Nephron (organoid): ENCODE data around the gene TBX2.
"Not testable (repeated sequence)": the region's sequence is repeated elsewhere in the genome, so short reads cannot be mapped to it uniquely, and the experiment has no call there.

ENCODE experiments used
- H3K27ac Mint-ChIP-seq, 3 experiments: 2 replicates each; pipeline ENCODE4 v1.8.0; 2020; ENCODE audit warnings: mixed read lengths in 3 of 3, mild to moderate bottlenecking in 2 of 3, moderate library complexity in 1 of 3
- H3K27me3 Mint-ChIP-seq: 2 replicates; pipeline ENCODE4 v1.8.0; 2021; ENCODE audit warnings: low read depth, mild to moderate bottlenecking, moderate library complexity, mixed read lengths
- H3K36me3 Mint-ChIP-seq: 2 replicates; pipeline ENCODE4 v1.8.0; 2020; ENCODE audit warnings: low read depth, mixed read lengths
- H3K4me1 Mint-ChIP-seq: 2 replicates; pipeline ENCODE4 v1.8.0; 2020; ENCODE audit warnings: mixed read lengths
- H3K4me3 Mint-ChIP-seq, 3 experiments: 2 replicates each; pipeline ENCODE4 v1.8.0; 2020; ENCODE audit warnings: mild to moderate bottlenecking in 3 of 3, mixed read lengths in 3 of 3, moderate library complexity in 2 of 3
- H3K9me3 Mint-ChIP-seq: 2 replicates; pipeline ENCODE4 v1.8.0; 2020; ENCODE audit warnings: mixed read lengths
- CTCF ChIP-seq, 3 experiments: fragments of 200-600 bp; sonication (generic); IDR thresholded peaks; one replicate each; pipeline ENCODE4 v1.5.0; 2021; ENCODE audit warnings: antibody characterized with exemption in 3 of 3; ENCODE audit not compliant: unreplicated experiment in 3 of 3

TBX2 gene

GRCh38 chr17:61436995-61437704 is 37.5 kb downstream of the TBX2 start:
- TF ChIP-seq CTCF (IDR thresholded peaks at IDR 0.05; ENCODE audit: unreplicated experiment in 3 of 3): no peak
- H3K9me3 Mint-ChIP-seq: peaks cover 44% of the 10 kb centered on the region
- H3K27me3 Mint-ChIP-seq: peaks cover 24% of the 10 kb centered on the region
- no peaks in the 10 kb centered on the region for H3K4me1 Mint-ChIP-seq
- H3K27ac Mint-ChIP-seq: no peak overlapping the region
- H3K36me3 Mint-ChIP-seq: peaks cover 5% of the 10 kb centered on the region
- H3K4me3 Mint-ChIP-seq: no peak overlapping the region

GRCh38 chr17:61440697-61441096 is 41.1 kb downstream of the TBX2 start:
- Mint-ChIP-seq H3K4me3 (no peak overlapping the region), H3K27me3 (peaks cover 36% of the 10 kb centered on the region), H3K36me3 (no peaks in the 10 kb centered on the region), H3K9me3 (peaks cover 26% of the 10 kb centered on the region), H3K4me1 (no peaks in the 10 kb centered on the region), H3K27ac (no peak overlapping the region)
- TF ChIP-seq CTCF (IDR thresholded peaks at IDR 0.05; ENCODE audit: unreplicated experiment in 3 of 3): no peak

- Mint-ChIP-seq H3K9me3 (peaks cover 21% of the 10 kb centered on the region), H3K27me3 (peaks cover 44% of the 10 kb centered on the region)
- not testable (repeated sequence) for H3K4me1 Mint-ChIP-seq, H3K27ac Mint-ChIP-seq, H3K4me3 Mint-ChIP-seq, H3K36me3 Mint-ChIP-seq
These were observed 41.9 kb downstream of the TBX2 start for GRCh38 chr17:61441507-61441906.

- H3K36me3 Mint-ChIP-seq: no peaks in the 10 kb centered on the region
- H3K27me3 Mint-ChIP-seq: peaks cover 51% of the 10 kb centered on the region
- no peak overlapping the region for H3K4me3 Mint-ChIP-seq
- no peaks in the 10 kb centered on the region for H3K4me1 Mint-ChIP-seq
- no peak for TF ChIP-seq CTCF (IDR thresholded peaks at IDR 0.05; ENCODE audit: unreplicated experiment in 3 of 3)
- no peak overlapping the region for H3K27ac Mint-ChIP-seq
- peaks cover 17% of the 10 kb centered on the region for H3K9me3 Mint-ChIP-seq
These were observed 42.6 kb downstream of the TBX2 start for GRCh38 chr17:61442136-61442775.

GRCh38 chr17:61442878-61443474 is 43.3 kb downstream of the TBX2 start:
- Mint-ChIP-seq H3K9me3 (peaks cover 13% of the 10 kb centered on the region), H3K4me1 (no peaks in the 10 kb centered on the region), H3K4me3 (no peak overlapping the region), H3K27me3 (peaks cover 57% of the 10 kb centered on the region), H3K36me3 (no peaks in the 10 kb centered on the region), H3K27ac (no peak overlapping the region)
- no peak for TF ChIP-seq CTCF (IDR thresholded peaks at IDR 0.05; ENCODE audit: unreplicated experiment in 3 of 3)

- Mint-ChIP-seq H3K4me3 (no peak overlapping the region), H3K36me3 (no peaks in the 10 kb centered on the region), H3K4me1 (no peaks in the 10 kb centered on the region), H3K27me3 (peaks cover 57% of the 10 kb centered on the region), H3K27ac (no peak overlapping the region), H3K9me3 (peaks cover 13% of the 10 kb centered on the region)
- no peak for TF ChIP-seq CTCF (IDR thresholded peaks at IDR 0.05; ENCODE audit: unreplicated experiment in 3 of 3)
These were observed 43.8 kb downstream of the TBX2 start for GRCh38 chr17:61443475-61443882.
